HG03342 (cell line): ENCODE data around the gene PPARA.

Experiments
- ATAC-seq: cut with Tn5 transposase; IDR thresholded peaks from one replicate; pipeline ENCODE4 v1.9.1; 2021; ENCODE audit warnings: mild to moderate bottlenecking, moderate library complexity; ENCODE audit not compliant: unreplicated experiment

The PPARA gene

DNA sequence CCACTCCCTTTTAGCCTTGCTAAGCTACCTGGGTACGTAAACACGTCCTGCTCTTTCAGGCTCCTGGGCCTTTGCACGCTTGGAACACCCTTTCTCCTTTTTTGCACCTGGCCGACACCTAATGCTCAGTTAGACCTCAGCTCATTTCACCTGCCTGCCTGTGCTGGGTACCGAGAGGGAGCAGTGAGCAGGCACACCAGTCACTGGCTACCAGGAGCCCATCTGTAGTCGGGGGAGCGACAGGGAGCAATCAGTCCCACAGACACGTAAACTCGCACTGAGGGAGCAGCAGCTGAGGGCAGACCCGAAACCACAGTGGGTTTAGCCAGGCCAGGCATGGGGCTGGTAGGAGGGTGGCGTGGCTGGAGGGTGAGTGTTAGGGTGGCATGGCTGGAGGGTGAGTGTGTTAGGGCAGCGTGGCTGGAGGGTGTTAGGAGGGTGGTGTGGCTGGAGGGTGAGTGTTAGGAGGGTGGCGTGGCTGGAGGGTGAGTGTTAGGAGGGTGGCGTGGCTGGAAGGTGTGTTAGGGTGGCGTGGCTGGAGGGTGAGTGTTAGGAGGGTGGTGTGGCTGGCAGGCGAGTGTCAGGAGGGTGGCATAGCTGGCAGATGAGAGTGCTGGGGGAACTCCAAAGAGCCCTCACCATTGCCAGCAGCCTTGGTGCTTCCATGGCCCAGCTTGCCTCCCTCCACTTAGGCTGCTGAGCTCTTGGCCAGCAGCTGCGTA lies 140.0 kb downstream of the PPARA start:
- no peak for ATAC-seq

DNA sequence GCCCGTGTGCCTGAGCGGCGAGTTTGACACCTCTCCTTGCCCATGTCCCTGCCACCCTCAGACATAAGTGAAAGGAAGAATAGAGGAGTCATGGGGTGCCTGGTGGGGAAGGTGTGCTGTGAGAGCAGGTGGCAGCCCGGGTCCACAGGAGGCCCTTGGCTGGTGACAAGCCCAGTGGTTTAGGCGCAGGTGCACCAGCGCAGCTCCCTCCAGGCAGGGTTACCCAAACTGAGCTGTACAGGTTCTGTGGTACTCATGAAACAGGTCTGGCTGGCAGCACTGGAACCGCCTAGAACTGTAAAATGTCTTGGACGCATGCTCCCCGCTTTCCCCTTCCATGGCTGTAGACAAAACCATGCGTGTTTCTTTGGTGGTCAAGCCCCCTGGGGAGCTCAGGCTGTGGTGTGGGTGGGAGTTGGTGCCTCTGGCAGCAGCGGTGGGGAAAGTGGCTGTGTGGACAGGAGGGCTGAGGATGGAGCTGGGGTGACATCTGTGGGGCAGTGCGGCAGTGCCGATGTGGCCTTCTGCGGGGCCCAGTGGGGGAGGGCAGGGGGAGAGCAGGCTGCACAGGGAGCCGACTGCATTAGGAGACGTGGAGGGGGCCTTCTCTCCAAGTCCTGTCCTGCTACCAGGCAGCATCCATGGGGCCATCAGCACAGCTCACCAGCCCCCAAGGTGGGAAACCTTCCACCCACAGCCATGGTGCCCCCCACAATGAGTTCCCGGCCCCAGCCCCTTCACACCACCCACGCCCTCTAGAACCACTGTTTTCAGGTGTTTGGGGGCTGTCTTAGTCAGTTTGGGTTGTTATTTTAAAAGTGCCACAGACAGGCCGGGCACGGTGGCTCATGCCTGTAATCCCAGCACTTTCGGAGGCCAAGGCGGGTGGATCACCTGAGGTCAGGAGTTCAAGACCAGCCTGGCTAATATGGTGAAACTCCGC lies 140.8 kb downstream of the PPARA start:
- ATAC-seq = no peak

DNA sequence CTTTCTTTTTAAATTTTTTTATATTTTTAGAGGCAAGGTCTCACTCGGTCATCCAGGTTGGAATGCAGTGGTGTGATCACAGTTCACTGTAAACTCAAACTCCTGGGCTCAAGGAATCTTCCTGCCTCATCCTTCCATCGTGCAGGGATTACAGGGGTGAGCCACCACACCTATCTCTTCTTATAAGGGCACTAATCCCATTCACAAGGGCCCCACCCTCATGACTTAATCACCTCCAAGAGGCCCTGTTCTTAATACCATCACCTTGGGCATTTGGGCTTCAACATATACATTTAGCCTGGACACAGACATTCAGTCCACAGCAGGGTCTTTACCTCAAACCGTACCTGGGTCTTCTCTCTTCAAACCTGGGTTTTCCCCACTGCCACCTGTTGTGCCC lies 141.8 kb downstream of the PPARA start:
- no peak for ATAC-seq

DNA sequence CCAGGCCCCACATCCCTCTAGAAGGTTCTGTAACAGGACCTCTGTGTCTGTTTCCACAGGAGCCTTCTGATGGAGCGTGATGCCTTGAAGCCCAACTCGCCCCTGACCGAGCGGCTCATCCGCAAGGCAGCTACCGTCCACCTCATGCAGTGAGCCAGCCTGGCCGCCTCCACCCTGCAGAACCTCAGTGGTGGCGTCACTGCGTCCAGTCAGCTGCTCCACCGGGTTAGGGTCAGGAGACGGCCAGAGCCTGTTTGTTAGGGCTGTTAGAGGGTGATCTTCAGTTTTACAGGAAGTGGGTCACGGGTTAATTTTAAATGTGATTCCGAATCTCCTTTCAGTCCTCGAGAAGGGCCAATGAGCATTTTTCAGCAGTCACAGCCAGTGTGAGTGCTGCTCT lies 142.4 kb downstream of the PPARA start:
- no peak for ATAC-seq
